PC-3 (cell line): ENCODE data around the gene SPIRE2. TPM values are rescaled to one million over a fixed set of nuclear protein-coding genes. Genes with fewer than 3 reads are reported as not detected.

Source experiments
- ATAC-seq: fragments of 200-7000 bp; cut with Tn5 transposase; 2 replicates; pipeline ENCODE4 v1.9.1; 2020; ENCODE audit warnings: mild to moderate bottlenecking, moderate library complexity
- BruUV-seq: library from RNA; stranded (reverse); fragments of 400-500 nt; replicated peaks from 2 replicates; lab custom pipeline; 2021; lab: Mats Ljungman, UMichigan
- CTCF ChIA-PET: fragments of 300-600 bp; sonication (Branson Sonifier 250); formaldehyde crosslinking; loops from one replicate; lab custom pipeline; 2022; ENCODE audit warnings: antibody characterized with exemption; lab: Charles Lee
- POLR2A ChIA-PET: fragments of 300-600 bp; sonication (Branson Sonifier 250); formaldehyde crosslinking; loops from one replicate; lab custom pipeline; 2022; ENCODE audit warnings: antibody characterized with exemption; ENCODE audit not compliant: unreplicated experiment; lab: Charles Lee
- DNase-seq: peaks from one replicate; pipeline ENCODE4 v3.0.0-alpha.2; 2015
- H2AFZ ChIP-seq: fragments of 300-600 bp; sonication (generic); 2 replicates; pipeline ENCODE4 v1.6.0; 2016; ENCODE audit warnings: antibody characterized with exemption, low read length
- H3F3A ChIP-seq: fragments of 300-600 bp; sonication (generic); one replicate; pipeline ENCODE4 v1.6.0; 2017; ENCODE audit warnings: antibody characterized with exemption, low read length, control low read depth, mild to moderate bottlenecking; ENCODE audit not compliant: unreplicated experiment
- H3K27ac ChIP-seq: fragments of 300-600 bp; sonication (generic); 2 replicates; pipeline ENCODE4 v1.5.1; 2016; ENCODE audit warnings: mild to moderate bottlenecking, low read length
- H3K27me3 ChIP-seq: fragments of 300-600 bp; sonication (generic); 2 replicates; pipeline ENCODE4 v1.6.1; 2016; ENCODE audit warnings: low read length, mixed read lengths
- H3K36me3 ChIP-seq: fragments of 300-600 bp; sonication (generic); 2 replicates; pipeline ENCODE4 v1.6.1; 2016; ENCODE audit warnings: low read depth, mixed run types, low read length, mixed read lengths
- H3K4me1 ChIP-seq: fragments of 300-600 bp; sonication (generic); 2 replicates; pipeline ENCODE4 v1.5.1; 2016; ENCODE audit warnings: low read length; ENCODE audit not compliant: insufficient read depth
- H3K4me2 ChIP-seq: fragments of 300-600 bp; sonication (generic); 2 replicates; pipeline ENCODE4 v1.6.0; 2016; ENCODE audit warnings: low read length
- H3K4me3 ChIP-seq: fragments of 300-600 bp; sonication (generic); 2 replicates; pipeline ENCODE4 v1.5.1; 2016; ENCODE audit warnings: mild to moderate bottlenecking, low read length, mixed read lengths
- H3K79me2 ChIP-seq: fragments of 300-600 bp; sonication (generic); 2 replicates; pipeline ENCODE4 v1.6.1; 2017; ENCODE audit warnings: low read length, mixed read lengths
- H3K9ac ChIP-seq: fragments of 300-600 bp; sonication (generic); 2 replicates; pipeline ENCODE4 v1.6.0; 2016; ENCODE audit warnings: mild to moderate bottlenecking, low read length
- H3K9me2 ChIP-seq: fragments of 300-600 bp; sonication (generic); replicated peaks from 2 replicates; pipeline ENCODE4 v1.6.1; 2016; ENCODE audit warnings: mixed run types, low read length, mixed read lengths
- H3K9me3 ChIP-seq: fragments of 300-600 bp; sonication (generic); 2 replicates; pipeline ENCODE4 v1.6.1; 2016; ENCODE audit warnings: low read length, mixed read lengths
- H4K20me1 ChIP-seq: fragments of 300-600 bp; sonication (generic); 2 replicates; pipeline ENCODE4 v1.6.1; 2016; ENCODE audit warnings: low read length, mixed read lengths
- CTCF ChIP-seq: fragments of 300-600 bp; sonication (generic); conservative IDR thresholded peaks from 2 replicates; pipeline ENCODE4 v1.5.1; 2017; ENCODE audit warnings: antibody characterized with exemption, low read depth, mild to moderate bottlenecking, low read length
- EZH2 ChIP-seq: fragments of 300-600 bp; sonication (generic); IDR thresholded peaks from one replicate; pipeline ENCODE4 v1.6.1; 2017; ENCODE audit warnings: antibody characterized with exemption, mild to moderate bottlenecking, low read length; ENCODE audit not compliant: unreplicated experiment
- EZH2phosphoT487 ChIP-seq: fragments of 300-600 bp; sonication (generic); IDR thresholded peaks from 2 replicates; pipeline ENCODE4 v1.6.1; 2018; ENCODE audit warnings: mild to moderate bottlenecking, antibody characterized with exemption, low read length, borderline replicate concordance
- intact Hi-C: fragments of 100-400 bp; cut with micrococcal nuclease; formaldehyde crosslinking; loops from 2 replicates; pipeline ENCODE4 v1.9.0; 2023
- total RNA-seq: library from RNA; depleted of rRNA; stranded (reverse); fragments of >200 nt; gene quantifications from 2 replicates; pipeline ENCODE4 v1.2.3, GENCODE V29; 2014

SPIRE2 gene
- total RNA-seq, 1 experiment from 2014 or later, result 13.2 TPM

- no peak for DNase-seq
- Histone ChIP-seq H4K20me1 (no peaks in the 10 kb centered on the region), H3K9me3 (no peaks in the 10 kb centered on the region), H3K27ac (no peak overlapping the region), H3K9ac (no peak overlapping the region), H3F3A (no peaks in the 10 kb centered on the region), H3K36me3 (no peaks in the 10 kb centered on the region), H2AFZ (no peak overlapping the region), H3K4me3 (no peak overlapping the region), H3K27me3 (no peaks in the 10 kb centered on the region), H3K4me2 (no peak overlapping the region), H3K9me2 (no peaks in the 10 kb centered on the region), H3K79me2 (no peaks in the 10 kb centered on the region), H3K4me1 (peaks cover 13% of the 10 kb centered on the region)
- no TSS peak for BruUV-seq
- POLR2A ChIA-PET, result no interaction called here
- TF ChIP-seq EZH2phosphoT487 (no peak), CTCF (no peak), EZH2 (no peak)
- no peak for ATAC-seq
- CTCF ChIA-PET, result no interaction called here
- intact Hi-C loops, result loop anchor here (2.0 kb wide), 2 partner anchors 41 to 67 kb away; no protein-coding TSS in a partner anchor
Measured at GRCh38 chr16:89859615-89860007, 31.3 kb downstream of the SPIRE2 start.

- ATAC-seq (peak; percentile 79), DNase-seq (peak; percentile 65)
- Histone ChIP-seq H3K4me3 (no peak overlapping the region), H4K20me1 (no peaks in the 10 kb centered on the region), H2AFZ (no peak overlapping the region), H3K27me3 (no peaks in the 10 kb centered on the region), H3K4me2 (no peak overlapping the region), H3K4me1 (peaks cover 16% of the 10 kb centered on the region), H3F3A (no peaks in the 10 kb centered on the region), H3K27ac (no peak overlapping the region), H3K36me3 (no peaks in the 10 kb centered on the region), H3K9ac (no peak overlapping the region), H3K9me3 (no peaks in the 10 kb centered on the region), H3K9me2 (no peaks in the 10 kb centered on the region), H3K79me2 (no peaks in the 10 kb centered on the region)
- TF ChIP-seq CTCF (peak; percentile 87), EZH2phosphoT487 (no peak)
- POLR2A ChIA-PET, result interaction anchor here (0.6 kb wide), 1 partner anchor 95 kb away, joined by 3 read pairs; no protein-coding TSS in a partner anchor
- no TSS peak for BruUV-seq
- CTCF ChIA-PET, result interaction anchor here (0.8 to 1.0 kb wide), 2 partner anchors 42 to 44 kb away, joined by 3 to 4 read pairs; partner anchors contain the start of gene FANCA
- intact Hi-C loops, result loop anchor here (2.0 kb wide), 2 partner anchors 42 to 68 kb away; no protein-coding TSS in a partner anchor
Measured at GRCh38 chr16:89860747-89861304, 32.6 kb downstream of the SPIRE2 start.

- Histone ChIP-seq H3K4me1 (peaks cover 16% of the 10 kb centered on the region), H3K9ac (no peak overlapping the region), H4K20me1 (no peaks in the 10 kb centered on the region), H3F3A (no peaks in the 10 kb centered on the region), H3K36me3 (no peaks in the 10 kb centered on the region), H3K9me2 (no peaks in the 10 kb centered on the region), H3K4me2 (no peak overlapping the region), H2AFZ (no peak overlapping the region), H3K79me2 (no peaks in the 10 kb centered on the region), H3K4me3 (no peak overlapping the region), H3K9me3 (no peaks in the 10 kb centered on the region), H3K27ac (no peak overlapping the region), H3K27me3 (no peaks in the 10 kb centered on the region)
- ChIA-PET CTCF (interaction anchor here (0.8 kb wide), 1 partner anchor 43 kb away, joined by 4 read pairs; no protein-coding TSS in a partner anchor), POLR2A (no interaction called here)
- intact Hi-C loops, result loop anchor here (2.0 kb wide), 2 partner anchors 43 to 69 kb away; no protein-coding TSS in a partner anchor
- no peak for ATAC-seq
- no TSS peak for BruUV-seq
- no peak for DNase-seq
- no peak for TF ChIP-seq EZH2phosphoT487
- no peak for TF ChIP-seq CTCF
- no peak for TF ChIP-seq EZH2
Measured at GRCh38 chr16:89861648-89862047, 33.4 kb downstream of the SPIRE2 start.
